WI38 (cell line): ENCODE results near the gene ETV3.

ENCODE experiments used
- H3K4me3 ChIP-seq: 2 replicates; pipeline ENCODE4 v1.5.1; 2011; ENCODE audit warnings: low read depth, mild to moderate bottlenecking, control low read depth, low read length
- TF ChIP-seq, protein P1 (sequence below): IDR thresholded peaks from 2 replicates; pipeline ENCODE4 v1.5.1; 2012; ENCODE audit warnings: low read depth, mild to moderate bottlenecking, control low read depth, low read length

ETV3 gene

DNA sequence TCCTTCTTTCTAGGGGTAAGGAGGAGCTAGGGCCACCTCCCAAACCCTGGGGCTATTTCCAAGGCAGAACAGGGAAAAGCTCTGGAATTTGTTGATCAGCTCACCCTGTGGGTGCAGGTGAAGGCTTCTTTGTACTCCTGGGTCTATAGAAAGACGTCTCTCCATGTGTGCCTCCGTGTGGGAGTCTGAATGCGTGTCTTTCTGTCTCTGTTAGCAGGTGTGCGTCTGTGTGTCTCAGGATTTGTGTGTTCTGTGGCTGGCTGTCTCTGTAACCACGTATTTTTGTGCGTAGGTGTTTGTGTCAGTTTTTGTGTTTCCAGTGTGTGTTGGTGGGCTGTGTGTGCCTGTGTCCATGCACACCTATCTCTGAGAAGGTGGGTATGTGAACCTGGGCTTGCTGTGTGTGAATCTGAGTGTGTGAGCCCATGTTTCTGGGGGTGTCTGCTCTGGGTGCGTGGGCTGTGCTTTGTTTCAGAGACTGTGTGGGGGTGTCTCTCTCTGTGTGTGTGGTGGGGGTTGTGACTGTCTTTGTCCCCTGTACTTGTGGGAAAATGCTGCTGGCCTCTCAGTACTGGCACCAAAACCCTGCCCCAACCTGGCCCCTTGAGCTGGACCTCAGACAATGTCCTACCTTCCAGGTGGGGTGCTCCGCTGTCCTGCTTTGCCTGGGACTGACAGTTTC is 25.9 kb downstream of the ETV3 start:
- TF ChIP-seq, protein P1, sequence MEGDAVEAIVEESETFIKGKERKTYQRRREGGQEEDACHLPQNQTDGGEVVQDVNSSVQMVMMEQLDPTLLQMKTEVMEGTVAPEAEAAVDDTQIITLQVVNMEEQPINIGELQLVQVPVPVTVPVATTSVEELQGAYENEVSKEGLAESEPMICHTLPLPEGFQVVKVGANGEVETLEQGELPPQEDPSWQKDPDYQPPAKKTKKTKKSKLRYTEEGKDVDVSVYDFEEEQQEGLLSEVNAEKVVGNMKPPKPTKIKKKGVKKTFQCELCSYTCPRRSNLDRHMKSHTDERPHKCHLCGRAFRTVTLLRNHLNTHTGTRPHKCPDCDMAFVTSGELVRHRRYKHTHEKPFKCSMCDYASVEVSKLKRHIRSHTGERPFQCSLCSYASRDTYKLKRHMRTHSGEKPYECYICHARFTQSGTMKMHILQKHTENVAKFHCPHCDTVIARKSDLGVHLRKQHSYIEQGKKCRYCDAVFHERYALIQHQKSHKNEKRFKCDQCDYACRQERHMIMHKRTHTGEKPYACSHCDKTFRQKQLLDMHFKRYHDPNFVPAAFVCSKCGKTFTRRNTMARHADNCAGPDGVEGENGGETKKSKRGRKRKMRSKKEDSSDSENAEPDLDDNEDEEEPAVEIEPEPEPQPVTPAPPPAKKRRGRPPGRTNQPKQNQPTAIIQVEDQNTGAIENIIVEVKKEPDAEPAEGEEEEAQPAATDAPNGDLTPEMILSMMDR: no peak

DNA sequence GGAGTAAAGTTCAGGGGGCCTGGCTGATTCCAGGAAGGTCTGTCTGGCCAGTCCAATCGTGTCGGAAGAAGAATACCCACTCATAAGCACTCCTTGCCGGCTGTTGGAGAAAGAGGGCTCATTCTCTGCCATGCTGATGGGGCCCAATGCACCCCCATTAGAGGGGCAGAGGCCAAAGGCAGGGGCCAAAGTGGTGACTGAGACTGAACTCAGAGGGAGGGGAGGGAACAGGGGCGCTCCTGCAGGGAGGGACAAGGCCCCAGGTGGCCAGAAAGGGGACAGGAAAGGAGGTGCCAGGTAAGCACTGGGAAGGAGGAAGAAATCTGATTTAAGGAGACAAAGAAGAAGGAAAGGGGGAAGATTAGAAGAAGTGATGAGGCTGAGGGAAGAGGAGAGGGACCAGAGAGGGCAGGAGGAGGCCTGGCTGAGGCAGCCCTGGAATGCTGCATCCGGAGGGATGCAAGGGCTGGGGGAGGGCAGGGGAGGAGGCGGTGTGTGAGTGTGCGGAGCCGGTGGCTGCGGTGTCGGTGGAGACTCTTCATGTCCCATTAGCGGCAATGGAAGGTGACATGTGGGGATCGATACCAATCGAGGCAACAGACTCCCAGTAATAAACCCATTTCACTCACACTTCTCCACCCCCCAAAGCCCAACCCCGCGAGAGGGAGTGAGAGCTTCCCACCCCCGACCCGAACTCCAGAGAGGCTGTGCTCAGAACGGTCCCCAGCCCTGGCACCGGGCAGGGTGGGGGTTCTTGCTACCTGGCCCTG is 26.6 kb downstream of the ETV3 start:
- TF ChIP-seq, protein P1: no peak
- no peak overlapping the region for H3K4me3 ChIP-seq

More for the DNA sequence above, 25.9 kb downstream of the ETV3 start:
- H3K4me3 ChIP-seq: no peak overlapping the region

DNA sequence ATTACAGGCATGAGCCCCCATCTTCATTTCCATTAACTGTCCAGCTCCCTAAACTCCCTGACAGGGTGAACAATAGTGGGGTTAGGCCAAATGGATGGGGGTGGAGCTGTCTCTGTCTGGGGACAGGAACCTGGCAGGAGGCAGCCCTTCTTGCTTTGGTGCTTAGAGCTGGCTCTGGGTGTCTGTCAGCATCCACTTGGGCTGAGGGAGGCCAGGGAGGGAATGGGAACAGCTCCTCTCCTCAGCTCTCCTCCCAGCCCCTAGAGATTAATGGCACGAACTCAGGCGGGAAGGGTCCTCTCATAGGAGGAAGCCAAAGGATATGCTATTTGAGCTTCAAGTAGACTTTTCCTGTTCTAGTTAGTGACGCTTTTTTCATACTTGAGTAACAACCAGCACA is 27.5 kb downstream of the ETV3 start:
- TF ChIP-seq, protein P1: no peak
- H3K4me3 ChIP-seq: no peak overlapping the region

DNA sequence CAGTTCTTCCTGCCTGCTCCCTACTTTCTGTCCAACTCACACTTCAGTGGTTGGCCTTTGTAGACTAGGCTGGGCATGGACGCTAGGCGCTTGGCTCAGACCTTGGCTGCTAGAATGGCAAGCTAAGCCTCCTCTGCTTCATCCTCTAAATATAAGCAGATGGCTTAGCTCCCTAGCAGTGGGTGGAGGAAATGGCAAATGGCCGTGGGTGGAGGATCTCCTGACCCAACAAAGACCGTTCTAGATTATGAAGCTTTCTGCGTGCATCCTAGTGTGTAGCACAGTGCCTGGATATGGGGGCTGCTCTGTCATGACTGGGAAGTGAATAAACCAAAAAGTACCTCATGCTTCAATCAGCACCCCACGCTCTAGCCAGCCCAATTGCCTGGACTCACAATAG is 28.2 kb downstream of the ETV3 start:
- TF ChIP-seq, protein P1: no peak

DNA sequence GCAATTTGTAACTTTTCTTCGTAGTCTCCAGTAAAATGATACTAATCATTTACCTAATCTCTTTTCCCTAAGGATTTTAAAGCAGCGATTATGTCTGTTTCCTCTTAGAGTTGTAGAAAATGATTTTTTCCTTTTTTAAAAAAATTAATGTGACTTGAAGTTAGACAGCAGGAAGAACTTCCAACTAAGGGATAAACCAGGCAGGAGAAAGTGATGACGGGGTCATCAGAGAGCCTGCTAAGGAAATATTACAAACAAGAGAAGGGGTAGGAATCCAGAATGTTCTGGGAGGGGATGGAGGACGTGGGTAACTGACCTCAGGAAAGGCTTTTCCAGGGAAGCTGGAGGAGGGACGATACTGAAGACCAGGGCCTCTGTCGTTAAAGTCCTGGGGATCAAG is 29.7 kb downstream of the ETV3 start:
- TF ChIP-seq, protein P1: no peak
- no peak overlapping the region for H3K4me3 ChIP-seq

More for the DNA sequence above, 28.2 kb downstream of the ETV3 start:
- H3K4me3 ChIP-seq: no peak overlapping the region

DNA sequence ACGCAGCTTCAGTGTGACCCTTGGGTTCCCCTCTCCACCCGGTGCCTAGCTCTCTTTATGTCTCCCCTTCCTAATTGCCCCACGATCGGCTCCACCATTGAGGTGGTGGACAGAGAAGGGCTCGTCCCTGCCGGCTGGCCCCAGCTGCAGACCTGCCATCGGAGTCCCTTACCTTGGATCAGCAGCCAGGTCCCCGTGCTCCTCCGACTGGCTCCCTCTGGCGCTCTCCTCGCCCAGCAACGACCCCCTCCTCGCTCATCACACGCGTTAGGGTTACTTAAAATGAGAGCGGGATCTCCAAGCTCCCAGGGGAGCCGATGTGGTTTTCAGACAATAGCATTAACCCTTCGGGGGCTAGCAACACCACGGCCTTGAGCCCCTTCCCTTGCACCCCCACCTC is 30.5 kb downstream of the ETV3 start:
- TF ChIP-seq, protein P1: no peak
- no peak overlapping the region for H3K4me3 ChIP-seq

DNA sequence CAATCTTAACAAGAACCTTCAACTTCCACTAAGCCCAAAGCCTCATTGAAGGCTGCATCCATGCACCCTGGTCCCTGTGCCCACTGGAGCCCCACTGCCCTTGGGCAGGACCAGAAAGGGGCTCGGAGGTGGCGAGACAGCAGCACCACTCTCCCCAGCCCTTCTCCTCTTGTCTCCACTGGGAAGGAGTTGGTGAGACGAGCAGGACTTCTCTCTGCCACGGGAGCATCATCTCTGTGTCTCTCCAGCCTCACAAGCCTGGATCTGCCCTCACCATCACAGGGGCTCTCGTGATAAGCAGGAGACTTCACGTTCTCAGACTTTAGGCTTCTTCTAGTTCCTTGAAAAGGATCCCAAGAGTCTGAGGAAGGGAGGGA is 31.4 kb downstream of the ETV3 start:
- TF ChIP-seq, protein P1: no peak

More for the DNA sequence above, 31.4 kb downstream of the ETV3 start:
- H3K4me3 ChIP-seq: no peak overlapping the region
